Neuron (in vitro differentiated cells): ENCODE measurements around the gene RRP7A.
"Not testable (repeated sequence)": the region's sequence is repeated elsewhere in the genome, so short reads cannot be mapped to it uniquely, and the experiment has no call there.

Experiments used
- H2AFZ ChIP-seq: one replicate; pipeline ENCODE4 v1.6.1; 2013; ENCODE audit warnings: low read depth, mild to moderate bottlenecking, inconsistent platforms, low read length, moderate library complexity
- H3K27me3 ChIP-seq: one replicate; pipeline ENCODE4 v1.6.1; 2013; ENCODE audit warnings: low read length; ENCODE audit not compliant: insufficient read depth
- H3K36me3 ChIP-seq: one replicate; pipeline ENCODE4 v1.6.1; 2013; ENCODE audit warnings: low read length; ENCODE audit not compliant: insufficient read depth
- H3K4me1 ChIP-seq: one replicate; pipeline ENCODE4 v1.6.1; 2013; ENCODE audit warnings: low read length; ENCODE audit not compliant: insufficient read depth
- H3K4me3 ChIP-seq: 2 replicates; pipeline ENCODE4 v1.5.1; 2013; ENCODE audit warnings: mild to moderate bottlenecking, low read length, moderate library complexity
- H3K9me3 ChIP-seq: one replicate; pipeline ENCODE4 v1.6.1; 2013; ENCODE audit warnings: low read length

The RRP7A gene

DNA sequence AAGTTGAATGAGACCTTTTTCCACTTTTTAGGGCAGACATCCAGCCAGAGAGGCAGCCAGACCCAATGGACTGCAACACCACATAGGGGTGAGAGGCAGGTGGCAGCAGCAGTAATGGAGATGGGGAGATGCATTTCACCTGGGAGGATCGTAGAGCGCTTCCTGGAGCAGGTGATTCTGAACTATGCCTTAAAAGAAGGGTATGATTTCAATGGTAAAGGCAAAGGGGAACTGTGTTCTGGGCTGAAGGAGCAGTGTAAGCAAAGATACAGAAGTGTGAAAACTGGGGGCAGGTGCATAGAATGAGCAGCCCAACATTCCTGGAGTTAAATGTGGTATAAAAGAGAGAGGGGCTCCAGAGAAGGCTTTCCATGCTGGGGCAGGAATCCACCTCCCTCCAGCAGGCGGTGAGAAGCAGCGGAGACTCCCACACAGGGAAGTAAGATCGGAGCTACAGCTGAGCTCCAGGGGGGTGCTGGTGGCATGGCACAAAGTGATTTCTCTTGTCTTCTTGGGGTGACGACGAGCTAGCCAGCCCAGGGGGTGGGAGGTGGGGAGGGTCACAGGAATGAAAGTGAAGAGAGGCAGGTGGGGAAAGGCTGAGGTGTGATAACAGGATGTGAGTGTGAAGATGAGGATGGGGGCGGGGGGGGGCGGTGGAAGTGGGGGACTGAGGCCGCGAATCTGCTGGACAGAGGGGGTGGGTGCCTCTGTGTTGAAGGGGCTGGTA, 29.9 kb upstream of the RRP7A start:
- Histone ChIP-seq H3K4me3 (no peak overlapping the region), H3K4me1 (no peaks in the 10 kb centered on the region), H3K36me3 (no peaks in the 10 kb centered on the region)

DNA sequence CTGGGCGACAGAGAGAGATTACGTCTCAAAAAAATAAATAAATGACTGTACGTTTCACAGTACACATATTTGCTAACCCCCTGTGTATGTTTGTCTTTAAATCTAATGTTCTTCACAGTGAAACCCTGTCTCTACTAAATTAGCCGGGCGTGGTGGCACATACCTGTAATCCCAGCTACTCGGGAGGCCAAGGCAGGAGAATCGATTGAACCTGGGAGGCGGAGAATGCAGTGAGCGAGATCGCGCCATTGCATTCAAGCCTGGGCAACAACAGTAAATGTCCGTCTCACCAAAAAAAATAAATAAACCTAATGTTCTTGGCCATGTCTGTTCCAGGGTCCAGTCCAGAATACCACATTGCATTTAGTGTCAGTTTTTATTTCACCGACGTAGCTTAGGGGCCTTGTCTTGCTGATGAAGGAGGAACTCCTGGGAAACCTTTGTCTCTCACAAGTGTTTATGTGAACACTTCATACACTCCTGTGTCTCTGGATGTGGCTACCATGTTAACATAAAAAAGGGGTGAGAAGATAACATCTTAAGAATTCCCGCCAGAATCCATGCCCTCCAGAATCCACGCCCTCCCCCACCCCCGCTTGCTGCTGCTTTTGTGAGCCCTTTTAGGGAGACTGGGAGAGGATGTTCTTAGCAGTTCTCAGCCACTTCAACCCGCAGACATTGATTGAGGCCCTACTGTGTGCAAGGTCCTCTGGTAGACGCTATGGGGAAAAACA, 29.2 kb upstream of the RRP7A start:
- Histone ChIP-seq H3K27me3 (no peaks in the 10 kb centered on the region), H3K36me3 (no peaks in the 10 kb centered on the region)

More for the DNA sequence above, 29.9 kb upstream of the RRP7A start:
- Histone ChIP-seq H3K9me3 (peaks cover 2% of the 10 kb centered on the region), H2AFZ (no peak overlapping the region), H3K27me3 (no peaks in the 10 kb centered on the region)

DNA sequence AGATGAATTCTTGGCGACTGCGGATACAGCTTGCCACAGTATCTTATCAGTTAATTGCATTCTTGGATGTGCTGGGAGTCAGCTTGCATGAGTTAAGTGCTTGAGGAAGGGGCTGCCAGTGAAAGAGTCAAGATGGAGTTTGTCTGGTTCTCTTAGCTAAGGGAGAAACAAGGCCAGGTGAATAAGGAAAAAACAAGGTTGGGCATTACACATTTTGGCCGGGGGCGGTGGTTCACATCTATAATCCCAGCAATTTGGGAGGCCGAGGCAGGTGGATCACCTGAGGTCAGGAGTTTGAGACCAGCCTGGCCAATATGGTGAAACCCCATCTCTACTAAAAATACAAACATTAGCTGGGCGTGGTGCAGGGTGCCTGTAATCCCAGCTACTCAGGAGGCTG, 28.5 kb upstream of the RRP7A start:
- not testable (repeated sequence) for H2AFZ ChIP-seq

More for the DNA sequence above, 29.2 kb upstream of the RRP7A start:
- Histone ChIP-seq H3K4me1 (no peaks in the 10 kb centered on the region), H2AFZ (no peak overlapping the region), H3K4me3 (no peak overlapping the region), H3K9me3 (peaks cover 2% of the 10 kb centered on the region)

GRCh38 chr22:42547562-42547961, 28.0 kb upstream of the RRP7A start:
- H3K4me1 ChIP-seq = no peaks in the 10 kb centered on the region
- H2AFZ ChIP-seq = no peak overlapping the region
- H3K4me3 ChIP-seq = no peak overlapping the region
- peaks cover 2% of the 10 kb centered on the region for H3K9me3 ChIP-seq
- no peaks in the 10 kb centered on the region for H3K36me3 ChIP-seq
- H3K27me3 ChIP-seq = no peaks in the 10 kb centered on the region

More for the DNA sequence above, 28.5 kb upstream of the RRP7A start:
- not testable (repeated sequence) for H3K27me3 ChIP-seq, H3K9me3 ChIP-seq, H3K36me3 ChIP-seq, H3K4me3 ChIP-seq, H3K4me1 ChIP-seq

- no peaks in the 10 kb centered on the region for H3K9me3 ChIP-seq
Observed at GRCh38 chr22:42544686-42545085, 25.1 kb upstream of the RRP7A start.

DNA sequence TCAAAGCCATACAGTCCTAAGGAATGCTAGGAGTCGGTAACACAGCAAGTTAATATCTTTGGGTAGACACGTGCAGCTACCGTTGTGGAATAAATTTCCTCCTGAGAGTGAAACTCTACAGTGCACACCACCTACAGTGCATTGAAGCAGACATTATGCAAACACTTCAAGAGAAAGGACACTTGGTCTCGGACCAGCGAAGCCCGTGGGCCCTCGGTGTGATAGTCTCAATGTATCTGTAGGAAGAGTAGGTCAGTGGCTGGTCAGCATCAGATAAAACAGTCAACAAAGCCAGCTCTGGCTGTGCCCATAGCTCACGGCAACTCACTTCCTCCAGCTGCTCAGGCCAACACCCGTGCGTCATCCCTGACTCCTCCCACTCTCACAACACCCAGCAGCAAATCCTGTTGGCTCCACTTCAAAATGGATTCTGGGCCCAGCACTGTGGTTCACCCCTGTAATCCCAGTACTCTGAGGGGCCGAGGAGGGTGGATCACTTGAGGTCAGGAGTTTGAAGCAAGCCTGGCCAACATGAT, 19.7 kb upstream of the RRP7A start:
- H3K36me3 ChIP-seq, H3K9me3 ChIP-seq, H3K27me3 ChIP-seq, H3K4me3 ChIP-seq, H2AFZ ChIP-seq, H3K4me1 ChIP-seq: not testable (repeated sequence)

More at GRCh38 chr22:42544686-42545085, 25.1 kb upstream of the RRP7A start:
- H3K4me1 ChIP-seq = no peaks in the 10 kb centered on the region
- H3K27me3 ChIP-seq = no peaks in the 10 kb centered on the region
- H2AFZ ChIP-seq = no peak overlapping the region
- H3K4me3 ChIP-seq = no peak overlapping the region
- no peaks in the 10 kb centered on the region for H3K36me3 ChIP-seq

- not testable (repeated sequence) for H3K36me3 ChIP-seq, H3K9me3 ChIP-seq, H3K4me1 ChIP-seq, H2AFZ ChIP-seq, H3K4me3 ChIP-seq, H3K27me3 ChIP-seq
Observed at GRCh38 chr22:42537199-42537831, 17.7 kb upstream of the RRP7A start.

GRCh38 chr22:42536634-42537033, 17.0 kb upstream of the RRP7A start:
- H3K4me1 ChIP-seq, H2AFZ ChIP-seq, H3K27me3 ChIP-seq, H3K9me3 ChIP-seq, H3K36me3 ChIP-seq, H3K4me3 ChIP-seq: not testable (repeated sequence)

DNA sequence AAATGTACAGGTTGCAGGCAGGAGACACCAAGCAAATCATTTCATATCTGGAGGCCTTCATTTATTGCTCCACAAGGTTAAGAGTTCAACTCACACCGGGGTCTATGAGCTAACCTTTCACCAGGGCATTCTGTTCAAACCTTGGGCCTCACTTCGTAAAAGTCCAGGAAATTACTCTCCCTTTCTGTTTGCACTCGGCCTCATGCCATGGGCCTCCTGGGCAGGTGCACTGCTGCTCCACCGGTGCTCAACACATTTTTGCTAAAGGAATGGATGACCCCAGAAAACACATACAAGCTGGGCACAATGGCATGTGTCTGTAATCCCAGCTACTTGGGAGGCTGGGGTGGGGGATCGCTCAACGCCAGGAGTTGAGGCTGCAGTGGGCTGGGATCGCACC, 16.6 kb upstream of the RRP7A start:
- Histone ChIP-seq H3K4me1 (peaks cover 6% of the 10 kb centered on the region), H3K9me3 (no peaks in the 10 kb centered on the region), H3K4me3 (no peak overlapping the region), H3K27me3 (no peaks in the 10 kb centered on the region), H3K36me3 (no peaks in the 10 kb centered on the region), H2AFZ (no peak overlapping the region)

GRCh38 chr22:42535082-42535731, 15.6 kb upstream of the RRP7A start:
- not testable (repeated sequence) for H2AFZ ChIP-seq, H3K9me3 ChIP-seq, H3K4me1 ChIP-seq, H3K4me3 ChIP-seq, H3K27me3 ChIP-seq, H3K36me3 ChIP-seq

GRCh38 chr22:42533638-42533977, 14.0 kb upstream of the RRP7A start:
- H3K27me3 ChIP-seq = no peaks in the 10 kb centered on the region
- H3K9me3 ChIP-seq = no peaks in the 10 kb centered on the region
- H3K36me3 ChIP-seq = no peaks in the 10 kb centered on the region
- peaks cover 6% of the 10 kb centered on the region for H3K4me1 ChIP-seq
- no peak overlapping the region for H2AFZ ChIP-seq
- H3K4me3 ChIP-seq = no peak overlapping the region

- H3K27me3 ChIP-seq, H2AFZ ChIP-seq, H3K4me1 ChIP-seq, H3K36me3 ChIP-seq, H3K9me3 ChIP-seq, H3K4me3 ChIP-seq: not testable (repeated sequence)
Observed at GRCh38 chr22:42531401-42532084, 11.9 kb upstream of the RRP7A start.
